Dermis lymphatic vessel endothelial cell (primary cell): ENCODE data around the gene EPS8. TPM values are rescaled to one million over a fixed set of nuclear protein-coding genes. Genes with fewer than 3 reads are reported as not detected.

ENCODE experiments used
- total RNA-seq: library from RNA; depleted of rRNA; stranded (reverse); fragments of >200 nt; gene quantifications from 2 replicates; pipeline ENCODE4 v1.2.1, GENCODE V29; 2014

The EPS8 gene
- 10.0 and 14.7 TPM in 2 replicates for total RNA-seq

GRCh38 chr12:15789220-15790171 lies at the start of gene EPS8:
TSS of gene EPS8 (minus strand) at chr12:15789388. CDS start at chr12:15682951, 106,437 bp downstream.

Other genes with a start within 250 kb of the EPS8 start
- 68.5 and 80.1 TPM in 2 replicates for gene STRAP, start 93.0 kb upstream of the EPS8 start, total RNA-seq
- gene DERA, start 121.9 kb upstream of the EPS8 start, total RNA-seq: 52.3 and 56.1 TPM in 2 replicates